Measurements from ENCODE around the gene ATG2B.

- TF ChIP-seq CTCF (IDR thresholded peaks at IDR 0.05 in 8 of 11, conservative IDR thresholded peaks at IDR 0.05 in 3 of 11) (peak in 1 of 11 experiments; percentile 37), POLR2A (IDR thresholded peaks at IDR 0.05) (peak in 1 of 3 donors; percentile 40), POLR2AphosphoS5 (IDR thresholded peaks at IDR 0.05) (peak; percentile 89 to 97 (median 96))
Observed at GRCh38 chr14:96362965-96363750, at the start of gene ATG2B, which contains the start of gene GSKIP.

Data from spleen (tissue), 7 donors.